Neuronal stem cell (in vitro differentiated cells): ENCODE measurements around the gene FGF22.

Source experiments
- DNase-seq: peaks from one replicate; pipeline ENCODE4 v3.0.0-alpha.2; 2013; ENCODE audit warnings: low spot score
- H2AFZ ChIP-seq: one replicate; pipeline ENCODE4 v1.6.1; 2013; ENCODE audit warnings: mild to moderate bottlenecking, low read length, inconsistent platforms
- H2AK5ac ChIP-seq: 2 replicates; pipeline ENCODE4 v1.6.1; 2013; ENCODE audit warnings: low read depth, mild to moderate bottlenecking, inconsistent platforms, low read length, moderate library complexity, mixed read lengths
- H2BK120ac ChIP-seq: 2 replicates; pipeline ENCODE4 v1.6.1; 2013; ENCODE audit warnings: low read depth, mild to moderate bottlenecking, inconsistent platforms, low read length, moderate library complexity, mixed read lengths
- H2BK12ac ChIP-seq: one replicate; pipeline ENCODE4 v1.6.1; 2013; ENCODE audit warnings: low read length, inconsistent platforms
- H2BK15ac ChIP-seq: 2 replicates; pipeline ENCODE4 v1.6.1; 2013; ENCODE audit warnings: mild to moderate bottlenecking, low read length, inconsistent platforms, mixed read lengths
- H2BK5ac ChIP-seq: one replicate; pipeline ENCODE4 v1.6.1; 2013; ENCODE audit warnings: inconsistent platforms, mild to moderate bottlenecking, low read length, moderate library complexity
- H3K14ac ChIP-seq: one replicate; pipeline ENCODE4 v1.6.1; 2013; ENCODE audit warnings: low read length, inconsistent platforms
- H3K18ac ChIP-seq: 2 replicates; pipeline ENCODE4 v1.6.1; 2013; ENCODE audit warnings: low read length, inconsistent platforms
- H3K23ac ChIP-seq: 2 replicates; pipeline ENCODE4 v1.6.1; 2013; ENCODE audit warnings: low read depth, mild to moderate bottlenecking, mixed read lengths, low read length, inconsistent platforms; ENCODE audit not compliant: poor library complexity
- H3K27ac ChIP-seq: replicated peaks from 3 replicates; pipeline ENCODE4 v1.5.1; 2013; ENCODE audit warnings: low read length, inconsistent platforms
- H3K27me3 ChIP-seq, 3 experiments: 2 replicates each; pipeline ENCODE4 v1.6.1; 2013; ENCODE audit warnings: low read length in 3 of 3, mild to moderate bottlenecking in 2 of 3, inconsistent platforms in 1 of 3, low read depth in 1 of 3, mixed read lengths in 1 of 3, moderate library complexity in 1 of 3; ENCODE audit not compliant: control insufficient read depth in 3 of 3, insufficient read depth in 3 of 3
- H3K36me3 ChIP-seq, 2 donors: replicated peaks in 1 of 2; 2 replicates each; pipeline ENCODE4 v1.6.1; 2013; ENCODE audit warnings: low read length in 2 of 2; ENCODE audit not compliant: control insufficient read depth in 2 of 2, insufficient read depth in 2 of 2
- H3K4ac ChIP-seq: 2 replicates; pipeline ENCODE4 v1.6.1; 2013; ENCODE audit warnings: inconsistent platforms, mild to moderate bottlenecking, low read length, moderate library complexity
- H3K4me1 ChIP-seq, 2 donors: 1 replicate in 1 of 2; 2 replicates in 1 of 2; pipeline ENCODE4 v1.6.1; 2013; ENCODE audit warnings: low read length in 2 of 2, low read depth in 1 of 2; ENCODE audit not compliant: control insufficient read depth in 2 of 2, insufficient read depth in 1 of 2
- H3K4me2 ChIP-seq: one replicate; pipeline ENCODE4 v1.6.1; 2013; ENCODE audit warnings: mild to moderate bottlenecking, low read length, inconsistent platforms; ENCODE audit not compliant: insufficient read depth, poor library complexity, severe bottlenecking
- H3K4me3 ChIP-seq, 2 donors: 2 replicates each; pipeline ENCODE4 v1.5.1; 2013; ENCODE audit warnings: low read length in 2 of 2, mild to moderate bottlenecking in 2 of 2, inconsistent platforms in 1 of 2, moderate library complexity in 1 of 2
- H3K79me1 ChIP-seq: one replicate; pipeline ENCODE4 v1.6.1; 2013; ENCODE audit warnings: low read depth, mild to moderate bottlenecking, inconsistent platforms, low read length, moderate library complexity
- H3K9ac ChIP-seq: one replicate; pipeline ENCODE4 v1.6.1; 2013; ENCODE audit warnings: mild to moderate bottlenecking, low read depth, low read length, inconsistent platforms; ENCODE audit not compliant: poor library complexity
- H3K9me3 ChIP-seq, 2 donors: replicated peaks in 1 of 2; 2 replicates each; pipeline versions ENCODE3 to v1.6.1; 2013; ENCODE audit warnings: low read length in 2 of 2, mild to moderate bottlenecking in 2 of 2, inconsistent platforms in 1 of 2, low read depth in 1 of 2, mixed read lengths in 1 of 2, moderate library complexity in 1 of 2; ENCODE audit not compliant: control insufficient read depth in 2 of 2, insufficient read depth in 1 of 2
- H4K8ac ChIP-seq: one replicate; pipeline ENCODE4 v1.6.1; 2013; ENCODE audit warnings: low read depth, mild to moderate bottlenecking, inconsistent platforms, low read length, moderate library complexity
- H4K91ac ChIP-seq: one replicate; pipeline ENCODE4 v1.6.1; 2013; ENCODE audit warnings: low read length, low read depth, mild to moderate bottlenecking, inconsistent platforms; ENCODE audit not compliant: poor library complexity
- WGBS, 2 donors: extraction: QIAGEN DNeasy Blood & Tissue Kit; methylation state at CpG; one replicate each; pipeline ENCODE4 v1.1.7; 2013; ENCODE audit warnings: missing lambda C conversion rate in 2 of 2, mixed read lengths in 1 of 2; ENCODE audit not compliant: insufficient read length in 2 of 2, insufficient replicate concordance in 1 of 2; ENCODE audit errors: extremely low coverage in 2 of 2; 5-methylcytosine and 5-hydroxymethylcytosine counted together

FGF22 gene

DNA sequence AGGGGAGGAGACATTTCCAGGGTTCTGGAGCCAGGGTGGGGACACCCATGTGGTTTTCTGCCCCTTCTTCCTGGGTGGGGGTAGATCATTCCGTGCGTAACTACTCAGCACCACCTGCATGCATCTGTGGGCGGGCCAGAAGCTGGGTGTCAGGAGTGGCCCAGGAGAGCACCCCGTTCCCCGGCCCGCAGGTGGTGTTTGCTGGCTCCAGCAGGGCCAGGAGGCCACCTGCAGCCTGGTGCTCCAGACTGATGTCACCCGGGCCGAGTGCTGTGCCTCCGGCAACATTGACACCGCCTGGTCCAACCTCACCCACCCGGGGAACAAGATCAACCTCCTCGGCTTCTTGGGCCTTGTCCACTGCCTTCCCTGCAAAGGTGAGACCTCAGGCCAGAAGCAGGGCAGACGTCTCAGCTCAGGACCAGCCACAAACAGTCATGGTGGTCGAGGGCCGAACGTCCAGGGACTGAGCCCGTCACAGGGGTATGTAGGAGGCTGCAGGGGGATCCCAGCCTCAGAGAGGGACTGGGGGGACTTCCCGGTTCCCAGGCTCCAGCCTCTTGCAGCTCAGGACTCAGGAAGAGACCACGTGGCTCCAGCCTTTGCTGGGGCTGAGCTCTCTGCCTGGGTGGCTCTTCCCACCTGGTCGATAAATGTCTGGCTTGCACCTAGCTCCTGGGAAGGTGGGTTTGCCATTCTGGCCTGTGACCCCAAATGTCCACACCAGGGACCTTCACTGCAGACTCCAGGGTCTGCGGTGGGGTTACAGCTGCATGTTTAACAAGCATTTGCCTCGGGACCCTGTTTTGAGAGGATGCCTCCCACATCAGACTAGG lies 38.1 kb downstream of the FGF22 start:
- Histone ChIP-seq H2BK120ac (no peak overlapping the region), H3K36me3 (no peaks in the 10 kb centered on the region), H3K9ac (peak overlapping the region; percentile 77), H2BK12ac (no peak overlapping the region), H3K27me3 (peaks cover 2 to 18% (median 18%) of the 10 kb centered on the region in 3 experiments), H4K8ac (no peak overlapping the region), H3K79me1 (peaks cover 6% of the 10 kb centered on the region), H2AK5ac (peak overlapping the region; percentile 74), H2AFZ (no peak overlapping the region), H3K27ac (no peak overlapping the region), H3K23ac (no peak overlapping the region), H3K4me2 (no peak overlapping the region), H2BK5ac (no peak overlapping the region), H3K18ac (no peak overlapping the region), H4K91ac (no peak overlapping the region), H3K4ac (no peak overlapping the region), H3K4me1 (peaks cover 14 to 25% of the 10 kb centered on the region in 2 donors), H2BK15ac (peak overlapping the region; percentile 67), H3K9me3 (no peaks in the 10 kb centered on the region), H3K14ac (peak overlapping the region; percentile 56), H3K4me3 (no peak overlapping the region)
- no peak for DNase-seq
- no CpG with 5 or more reads among the region's 22 CpGs for WGBS, 2 donors

- peak overlapping the region in 1 of 2 donors; percentile 71 for H3K4me3 ChIP-seq
- no peak overlapping the region for H3K27ac ChIP-seq
- no peak overlapping the region for H2BK5ac ChIP-seq
- peak overlapping the region; percentile 84 for H3K4me2 ChIP-seq
- H2AK5ac ChIP-seq = peak overlapping the region; percentile 23
- peaks cover 14 to 23% of the 10 kb centered on the region in 2 donors for H3K4me1 ChIP-seq
- H3K9ac ChIP-seq = no peak overlapping the region
- H4K91ac ChIP-seq = no peak overlapping the region
- H2AFZ ChIP-seq = no peak overlapping the region
- no CpG with 5 or more reads among the region's 16 CpGs for WGBS, 2 donors
- no peaks in the 10 kb centered on the region for H3K9me3 ChIP-seq
- H2BK12ac ChIP-seq = no peak overlapping the region
- H3K4ac ChIP-seq = no peak overlapping the region
- no peak overlapping the region for H4K8ac ChIP-seq
- peak overlapping the region; percentile 22 for H3K18ac ChIP-seq
- no peaks in the 10 kb centered on the region for H3K36me3 ChIP-seq
- H3K23ac ChIP-seq = no peak overlapping the region
- H3K79me1 ChIP-seq = peaks cover 6% of the 10 kb centered on the region
- H3K27me3 ChIP-seq = peaks cover 2 to 18% (median 15%) of the 10 kb centered on the region in 3 experiments
- H3K14ac ChIP-seq = no peak overlapping the region
- H2BK120ac ChIP-seq = no peak overlapping the region
- no peak overlapping the region for H2BK15ac ChIP-seq
- no peak for DNase-seq
Measured at GRCh38 chr19:678791-679388, 39.2 kb downstream of the FGF22 start.

GRCh38 chr19:679418-680286 lies 40.0 kb downstream of the FGF22 start:
- Histone ChIP-seq H3K27me3 (peaks cover 2 to 18% (median 14%) of the 10 kb centered on the region in 3 experiments), H2BK5ac (peak overlapping the region; percentile 57), H3K9ac (peak overlapping the region; percentile 99), H2AFZ (peak overlapping the region; percentile 92), H3K23ac (peak overlapping the region; percentile 97), H3K18ac (peak overlapping the region; percentile 99), H2AK5ac (peak overlapping the region; percentile 23), H3K79me1 (peaks cover 6% of the 10 kb centered on the region), H3K9me3 (no peaks in the 10 kb centered on the region), H3K4ac (no peak overlapping the region), H3K4me3 (peak overlapping the region; percentile 71 to 97), H4K8ac (no peak overlapping the region), H2BK15ac (no peak overlapping the region), H2BK12ac (no peak overlapping the region), H3K36me3 (no peaks in the 10 kb centered on the region), H3K14ac (peak overlapping the region; percentile 99), H3K4me1 (peaks cover 14 to 18% of the 10 kb centered on the region in 2 donors), H3K4me2 (peak overlapping the region; percentile 84), H2BK120ac (peak overlapping the region; percentile 87), H3K27ac (peak overlapping the region; percentile 89), H4K91ac (peak overlapping the region; percentile 85)
- no peak for DNase-seq
- WGBS, 2 donors = no CpG with 5 or more reads among the region's 69 CpGs
